GM19438 (cell line): ENCODE data around the gene ZNF580.

Experiments
- ATAC-seq: cut with Tn5 transposase; IDR thresholded peaks from one replicate; pipeline ENCODE4 v1.9.1; 2021; ENCODE audit warnings: low read depth; ENCODE audit not compliant: unreplicated experiment

The ZNF580 gene

GRCh38 chr19:55644191-55644833 is 3.5 kb downstream of the ZNF580 start:
- ATAC-seq = no peak

GRCh38 chr19:55644842-55645511 is 4.2 kb downstream of the ZNF580 start:
- ATAC-seq = no peak

GRCh38 chr19:55645512-55645881 is 4.7 kb downstream of the ZNF580 start:
- no peak for ATAC-seq

- ATAC-seq = no peak
Measured at GRCh38 chr19:55646889-55647731, 6.3 kb downstream of the ZNF580 start.

- ATAC-seq = no peak
Measured at GRCh38 chr19:55647732-55648584, 7.2 kb downstream of the ZNF580 start, which contains the start of gene CCDC106. TSS of gene CCDC106 (plus strand) at chr19:55648212. CDS start at chr19:55649047, 835 bp downstream.

GRCh38 chr19:55648585-55649267 is 7.9 kb downstream of the ZNF580 start:
- no peak for ATAC-seq

- ATAC-seq = no peak
Measured at GRCh38 chr19:55649268-55650125, 8.7 kb downstream of the ZNF580 start.

- no peak for ATAC-seq
Measured at GRCh38 chr19:55650126-55650557, 9.3 kb downstream of the ZNF580 start.

- ATAC-seq = no peak
Measured at GRCh38 chr19:55650602-55651230, 9.9 kb downstream of the ZNF580 start.

GRCh38 chr19:55651236-55651635 is 10.4 kb downstream of the ZNF580 start:
- no peak for ATAC-seq

- ATAC-seq = no peak
Measured at GRCh38 chr19:55652311-55653128, 11.7 kb downstream of the ZNF580 start.

GRCh38 chr19:55653651-55654322 is 13.0 kb downstream of the ZNF580 start:
- peak; percentile 35 for ATAC-seq

- peak; percentile 51 for ATAC-seq
Measured at GRCh38 chr19:55654323-55654867, 13.6 kb downstream of the ZNF580 start.

- ATAC-seq = peak; percentile 37
Measured at GRCh38 chr19:55654868-55655647, 14.3 kb downstream of the ZNF580 start, which contains the start of gene U2AF2. TSS of gene U2AF2 (plus strand) at chr19:55655035. CDS start at chr19:55655105, 70 bp downstream.

- ATAC-seq = no peak
Measured at GRCh38 chr19:55655648-55656040, 14.8 kb downstream of the ZNF580 start.

GRCh38 chr19:55656552-55656951 is 15.8 kb downstream of the ZNF580 start:
- ATAC-seq = no peak
